NCI-H2029 (cell line): Measurements from ENCODE around the gene TXK.

ENCODE experiments used
- DNase-seq: peaks from one replicate; lab custom pipeline; 2025; lab: John Stamatoyannopoulos, UW

The TXK gene

DNA sequence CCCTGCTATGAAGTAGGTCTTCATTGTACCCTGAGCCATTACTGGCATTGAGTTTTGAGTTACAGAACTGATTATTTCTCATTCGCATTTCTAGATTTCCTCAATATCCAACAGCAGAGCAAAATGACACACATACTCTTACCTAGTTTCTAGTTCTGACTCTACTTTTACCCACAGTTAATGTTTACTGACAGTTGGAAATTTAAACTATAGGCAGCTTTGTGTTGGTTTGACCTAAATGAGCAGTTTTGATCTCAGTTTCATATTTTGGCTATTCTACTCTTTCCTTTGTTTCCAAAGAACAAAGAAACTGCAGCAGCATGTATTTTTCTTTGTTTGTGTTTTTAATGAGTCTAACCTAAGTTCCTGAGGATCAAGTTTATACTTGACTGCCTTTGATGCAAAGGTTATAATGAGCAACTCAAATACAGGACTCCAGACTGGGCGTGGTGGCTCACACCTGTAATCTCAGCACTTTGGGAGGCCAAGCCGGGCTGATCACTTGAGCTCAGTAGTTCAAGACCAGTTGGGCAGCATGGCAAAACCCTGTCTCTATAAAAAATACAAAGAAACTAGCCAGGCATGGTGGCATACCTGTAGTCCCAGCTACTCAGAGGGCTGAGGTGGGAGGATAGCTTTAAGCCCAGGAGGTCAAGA, 30.4 kb downstream of the TXK start:
- DNase-seq: no peak

DNA sequence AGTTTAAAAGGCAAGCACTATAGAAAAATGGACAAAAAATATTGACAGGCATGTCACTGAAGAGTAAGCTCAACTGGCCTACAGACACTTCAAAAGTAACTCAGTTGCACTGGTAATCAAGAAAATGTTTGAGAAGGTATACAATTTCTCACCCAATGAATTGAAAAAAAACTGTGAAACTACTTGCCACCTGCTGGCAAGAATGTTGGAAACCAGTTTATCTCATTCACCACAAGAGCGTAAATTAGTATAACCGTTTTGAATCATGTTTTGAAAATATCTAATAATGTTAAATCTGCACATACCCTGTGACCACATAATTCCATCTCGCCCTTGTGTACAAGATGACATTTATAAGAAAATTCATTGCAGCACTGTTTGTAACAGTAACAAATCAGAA, 31.7 kb downstream of the TXK start:
- DNase-seq: no peak

DNA sequence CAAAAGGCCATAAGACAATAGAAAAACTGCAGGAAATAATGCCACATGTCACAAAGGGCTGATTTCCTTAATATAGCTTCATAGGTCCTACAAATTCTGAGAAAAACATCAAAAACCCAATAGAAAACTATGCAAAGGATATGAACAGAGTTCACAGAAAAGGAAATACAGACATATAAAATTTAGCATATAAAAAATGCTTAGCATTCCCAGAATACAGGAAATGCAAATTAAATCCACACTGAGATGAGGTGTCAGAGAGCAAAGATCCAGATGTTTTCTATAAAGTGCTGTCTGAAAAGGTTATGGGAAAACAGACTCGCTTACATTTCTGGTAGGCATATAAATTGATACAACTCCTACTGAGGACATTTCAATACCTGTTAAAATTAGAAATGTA, 33.8 kb downstream of the TXK start:
- no peak for DNase-seq

DNA sequence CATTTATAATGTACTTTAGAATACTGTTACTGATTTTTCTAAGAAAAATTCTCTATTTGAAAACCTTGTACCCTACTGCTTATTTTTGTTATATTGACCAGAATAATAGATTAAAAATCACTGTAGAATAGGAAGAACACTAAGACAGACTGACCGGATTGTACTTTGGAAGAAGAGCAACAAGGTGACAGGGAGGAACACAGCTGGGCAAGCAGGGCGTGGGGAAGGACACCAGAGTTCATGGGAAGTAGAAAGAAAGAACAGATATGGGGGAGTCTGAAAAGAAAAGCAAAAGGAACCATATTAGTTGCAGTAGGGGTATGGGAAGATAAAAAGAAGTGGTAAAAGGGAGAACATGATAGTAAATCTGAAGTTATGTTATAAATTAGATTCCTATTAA, 38.6 kb downstream of the TXK start:
- no peak for DNase-seq

DNA sequence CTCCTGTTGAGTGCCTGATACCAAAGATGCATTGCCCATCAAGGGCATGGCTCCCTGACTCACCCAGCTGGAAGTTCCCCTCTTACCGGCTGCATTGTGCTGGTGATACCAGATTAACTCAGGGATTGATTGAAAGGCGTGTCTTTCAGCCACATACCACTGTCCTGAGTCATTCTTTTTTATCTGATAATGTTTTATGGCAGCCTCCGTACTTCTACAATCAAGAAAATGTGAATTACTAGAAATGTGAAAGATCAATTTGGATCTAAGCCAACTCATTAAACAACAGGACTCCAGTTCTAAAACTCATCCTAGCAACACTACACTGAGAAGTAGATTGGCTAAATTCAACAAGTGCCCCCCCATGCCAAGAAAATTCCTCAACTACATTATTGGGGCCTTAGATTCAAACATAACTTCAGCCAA, 40.0 kb downstream of the TXK start:
- DNase-seq: no peak

DNA sequence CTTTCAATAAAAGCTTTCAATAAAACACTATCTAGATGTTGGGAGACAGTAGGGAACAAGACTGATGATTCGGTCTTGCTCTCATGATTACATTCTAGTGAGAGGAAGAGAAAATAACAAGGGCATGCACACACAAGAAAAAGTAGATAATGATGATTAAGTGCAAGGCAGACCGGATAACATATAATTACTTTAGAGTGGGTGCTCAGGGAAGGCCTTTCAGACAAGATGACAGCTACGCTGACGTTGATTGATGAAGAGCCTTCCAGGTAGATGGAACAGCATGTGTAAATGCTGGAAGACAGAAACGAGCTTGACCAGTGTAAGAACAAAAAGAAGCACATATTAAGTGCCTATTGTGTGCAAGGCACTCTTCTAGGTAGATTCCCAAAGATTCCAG, 43.4 kb downstream of the TXK start:
- no peak for DNase-seq

DNA sequence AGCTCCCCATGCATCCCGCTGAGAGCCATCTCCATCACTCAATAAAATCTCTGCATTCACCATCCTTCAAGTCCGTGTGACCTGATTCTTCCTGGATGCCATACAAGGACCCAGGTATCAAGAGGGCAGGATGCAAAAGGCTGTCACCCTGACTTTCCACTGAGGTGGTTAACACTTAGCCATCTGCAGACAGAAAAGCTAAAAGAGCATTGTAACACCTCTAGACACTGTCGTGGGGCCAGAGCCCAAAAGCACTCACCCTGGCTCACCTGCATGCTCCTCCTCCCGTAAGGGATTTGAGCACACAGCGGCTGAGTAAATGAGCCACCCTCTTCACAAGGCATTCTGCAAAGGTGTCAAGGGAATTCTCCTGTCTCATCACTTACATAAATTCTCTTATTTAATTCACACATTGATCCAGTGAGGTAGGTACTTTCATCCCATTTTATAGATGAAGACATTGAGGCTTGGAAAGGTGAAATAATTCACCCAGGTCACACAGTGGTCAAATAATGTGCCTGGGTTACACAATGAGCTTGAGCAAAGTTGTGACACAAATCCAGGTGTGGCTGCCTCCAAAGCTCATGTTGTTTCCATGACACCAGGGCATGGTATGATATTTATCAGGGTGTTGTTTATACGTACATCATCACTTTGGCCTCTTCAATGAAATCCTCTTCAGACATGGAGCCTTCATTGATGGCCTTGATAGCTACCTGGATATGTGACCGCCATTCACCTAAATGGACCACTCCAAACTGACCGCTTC, 48.0 kb downstream of the TXK start:
- DNase-seq: no peak

DNA sequence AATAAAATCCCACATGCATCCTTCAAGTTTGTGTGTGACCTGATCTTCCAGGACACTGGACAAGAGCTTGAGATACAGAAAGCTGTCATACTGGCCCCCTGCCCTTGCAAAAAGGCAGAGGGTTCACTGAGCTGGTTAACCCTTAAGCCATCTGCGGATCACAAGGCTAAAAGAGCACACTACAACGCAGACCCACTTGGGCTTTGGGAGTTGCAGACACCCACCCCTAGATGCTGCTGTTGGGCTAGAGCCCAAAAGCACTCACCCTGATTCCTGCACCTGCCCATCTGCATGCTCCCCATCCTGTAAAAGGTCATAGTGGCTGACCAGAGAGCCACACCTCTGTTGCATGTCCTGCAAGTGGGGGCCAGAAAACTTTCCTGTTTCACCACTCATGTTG, 51.1 kb downstream of the TXK start:
- DNase-seq: no peak

DNA sequence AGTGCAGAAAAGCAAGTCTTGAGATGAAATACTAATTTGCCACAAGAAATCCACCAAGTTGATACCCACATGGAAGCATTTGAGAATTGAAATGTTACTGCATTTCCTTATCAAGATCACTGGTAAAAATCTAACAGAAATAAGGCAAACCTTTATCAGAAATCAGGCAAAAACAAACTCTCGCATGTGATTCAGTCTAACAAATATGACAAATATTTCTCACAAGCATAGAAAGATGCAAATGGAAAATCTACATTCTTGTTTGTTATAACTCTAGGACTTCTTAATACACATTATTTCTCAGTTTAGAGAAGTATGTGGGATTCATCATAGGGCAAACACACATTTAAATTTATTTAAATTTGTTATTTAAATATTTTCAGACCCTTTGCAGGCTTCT, 52.9 kb downstream of the TXK start:
- no peak for DNase-seq

DNA sequence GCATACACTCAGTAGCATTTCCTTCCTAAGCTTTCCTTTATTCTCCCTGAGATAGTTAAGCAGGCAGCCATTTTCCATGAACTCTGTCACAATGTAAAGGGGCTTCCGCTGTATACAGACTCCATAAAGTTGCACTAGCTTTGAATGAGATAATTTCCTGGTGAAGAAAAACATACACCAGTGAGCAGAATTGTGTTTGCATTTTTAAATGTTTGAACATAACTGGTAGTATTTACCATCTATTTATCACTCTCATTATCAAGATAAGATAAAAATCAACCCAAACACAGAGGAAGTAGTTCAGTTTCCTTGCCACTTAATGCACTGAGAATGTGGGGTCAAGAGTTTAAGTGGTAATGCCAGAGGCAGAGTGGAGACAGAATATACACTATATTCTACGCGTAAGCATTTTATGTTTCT, 54.1 kb downstream of the TXK start:
- peak; percentile 1 for DNase-seq

DNA sequence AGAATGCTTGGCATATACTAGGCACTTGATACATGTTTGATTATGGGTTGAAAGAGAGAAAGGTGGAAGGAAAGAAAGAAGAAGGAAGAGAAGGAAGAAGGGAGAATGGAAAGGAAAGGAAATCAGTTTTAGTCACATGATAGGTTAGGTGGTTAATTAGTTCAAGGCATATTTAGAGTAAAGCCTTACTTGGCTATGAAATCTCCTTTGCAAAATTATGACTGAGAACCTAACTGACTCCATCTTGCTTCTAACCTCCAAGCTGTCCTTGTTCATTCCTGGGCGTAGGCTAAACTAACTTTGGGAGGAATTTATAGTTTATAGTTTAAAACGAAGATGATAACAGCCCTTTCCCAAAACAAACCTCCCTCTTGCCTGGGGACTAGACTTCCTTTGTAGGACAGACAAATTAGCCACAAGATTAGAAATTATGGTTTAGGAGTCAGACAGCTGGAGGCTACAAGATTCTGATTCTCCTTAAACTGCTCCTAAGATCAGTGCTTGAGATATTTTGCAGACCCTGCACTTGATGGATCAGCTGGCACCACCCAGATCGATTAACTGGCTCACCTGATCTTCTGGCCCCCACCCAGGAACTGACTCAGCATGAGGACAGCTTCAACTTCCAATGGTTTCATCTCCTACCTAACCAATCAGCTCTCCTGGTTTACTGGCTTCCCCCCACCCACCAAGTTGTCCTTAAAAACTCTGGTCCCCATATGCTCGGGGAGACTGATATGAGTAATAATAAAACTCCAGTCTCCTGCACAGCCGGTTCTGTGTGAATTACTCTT, 55.0 kb downstream of the TXK start:
- DNase-seq: no peak

DNA sequence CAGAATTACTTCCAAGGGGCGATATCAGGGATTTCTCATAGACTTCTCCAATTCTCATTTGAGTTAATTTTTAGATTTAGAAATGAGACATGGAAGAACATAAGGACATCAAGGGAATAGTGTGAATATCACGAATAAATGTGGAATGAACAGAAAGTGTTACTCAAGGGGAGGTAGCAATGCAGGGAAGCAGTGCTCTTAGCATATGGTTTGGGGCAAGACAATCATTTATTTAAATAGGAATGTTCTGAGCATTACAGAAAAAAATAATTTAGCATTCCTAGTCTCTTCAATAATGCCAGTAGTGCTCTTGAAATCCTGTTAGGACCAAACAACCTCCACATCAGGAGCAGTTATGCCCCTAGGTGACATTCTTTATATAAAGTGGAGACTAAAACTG, 55.6 kb downstream of the TXK start:
- no peak for DNase-seq

DNA sequence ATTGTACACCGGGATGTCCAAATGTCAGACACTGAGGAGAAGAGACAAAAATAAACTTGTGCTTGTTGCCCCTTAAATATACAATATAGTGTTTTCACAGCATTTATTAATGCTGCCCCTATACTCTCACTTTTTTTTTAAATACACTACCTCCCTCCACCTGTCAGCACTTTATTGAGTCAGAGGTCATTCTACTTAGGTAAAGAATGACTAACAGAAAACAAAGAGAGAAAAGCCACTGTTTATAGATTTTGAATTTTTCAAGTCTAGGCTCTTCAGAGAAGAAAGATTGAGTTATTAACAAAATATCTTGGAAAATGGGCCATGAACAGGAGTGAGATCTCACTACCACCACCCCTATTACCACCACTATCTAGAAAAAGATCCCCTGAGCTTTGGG, 59.4 kb downstream of the TXK start:
- DNase-seq: no peak

DNA sequence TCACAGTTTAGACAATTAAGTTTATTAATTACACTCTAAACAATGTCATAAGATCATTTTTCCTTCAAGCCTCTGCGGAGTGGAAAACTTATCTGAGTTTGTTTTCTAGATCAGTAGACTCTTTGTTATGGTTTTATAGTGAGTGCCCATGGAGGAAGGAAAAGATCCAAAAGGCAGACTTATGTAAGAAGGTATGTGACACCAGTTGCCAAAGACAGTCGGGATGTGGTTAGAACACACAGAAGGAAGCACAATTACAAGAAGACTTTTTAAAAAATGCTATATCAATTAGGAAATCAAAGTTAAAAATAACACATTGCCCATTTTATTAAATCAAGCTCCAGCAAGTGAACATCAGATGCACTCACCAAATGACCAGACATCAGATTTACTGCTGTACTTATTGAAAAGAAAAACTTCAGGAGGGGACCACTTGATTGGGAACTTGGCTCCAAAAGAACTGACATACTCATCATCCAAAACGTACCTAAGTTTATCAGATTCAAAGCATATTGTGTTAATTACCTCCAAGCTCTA, 60.4 kb downstream of the TXK start:
- no peak for DNase-seq

DNA sequence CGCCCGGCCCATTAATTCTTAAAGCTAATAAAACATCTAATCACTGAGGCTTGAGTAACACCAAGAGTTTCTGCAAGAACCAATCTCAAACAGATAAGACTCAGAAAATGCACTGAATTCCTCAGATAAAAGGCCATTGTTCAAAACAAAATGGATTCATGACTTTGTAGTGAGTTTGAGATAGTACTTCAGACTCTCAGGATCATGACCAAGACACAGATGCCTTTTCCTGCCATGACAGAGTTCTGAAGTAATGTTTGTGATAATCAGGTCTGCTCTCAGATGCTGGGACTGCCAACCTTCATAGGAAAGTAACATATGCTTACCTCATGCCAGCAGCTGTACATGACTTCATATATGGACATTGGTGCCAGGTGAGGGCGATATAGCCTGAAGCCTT, 62.9 kb downstream of the TXK start:
- no peak for DNase-seq

DNA sequence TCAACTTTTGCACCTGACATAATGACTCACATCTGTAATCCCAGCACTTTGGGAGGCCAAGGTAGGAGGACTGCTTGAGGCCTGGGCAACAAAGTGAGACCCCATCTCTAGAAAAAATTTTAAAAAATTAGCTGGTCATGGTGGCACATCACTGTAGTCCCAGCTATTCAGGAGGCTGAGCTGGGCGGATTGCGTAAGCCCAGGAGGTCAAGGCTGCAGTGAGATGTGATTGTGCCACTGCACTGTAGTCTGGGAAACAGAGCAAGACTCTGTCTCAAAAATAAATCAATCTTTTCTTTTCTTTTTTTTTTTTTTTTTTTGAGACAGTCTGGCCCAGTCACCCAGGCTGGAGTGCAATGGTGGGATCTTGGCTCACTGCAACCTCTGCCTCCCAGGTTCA, 65.0 kb downstream of the TXK start:
- no peak for DNase-seq

DNA sequence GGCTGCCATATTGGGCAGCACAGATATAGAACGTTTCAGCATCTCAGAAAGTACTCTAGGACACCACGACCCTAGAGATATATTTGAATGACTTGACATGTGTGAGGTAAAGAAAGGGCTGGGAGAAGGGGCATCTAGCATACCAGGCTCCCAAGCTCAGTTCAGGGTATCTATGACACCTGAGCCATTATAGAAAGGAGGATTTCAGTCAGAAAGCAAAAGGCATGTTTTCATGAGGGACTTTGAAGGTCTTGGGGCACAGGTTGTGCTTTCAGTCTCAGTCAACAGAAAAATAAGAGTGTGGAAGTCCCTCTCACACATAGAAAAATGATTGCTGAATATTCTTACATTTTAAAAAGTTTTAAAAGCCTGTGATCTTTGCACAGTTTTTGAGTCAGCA, 65.9 kb downstream of the TXK start:
- DNase-seq: no peak

DNA sequence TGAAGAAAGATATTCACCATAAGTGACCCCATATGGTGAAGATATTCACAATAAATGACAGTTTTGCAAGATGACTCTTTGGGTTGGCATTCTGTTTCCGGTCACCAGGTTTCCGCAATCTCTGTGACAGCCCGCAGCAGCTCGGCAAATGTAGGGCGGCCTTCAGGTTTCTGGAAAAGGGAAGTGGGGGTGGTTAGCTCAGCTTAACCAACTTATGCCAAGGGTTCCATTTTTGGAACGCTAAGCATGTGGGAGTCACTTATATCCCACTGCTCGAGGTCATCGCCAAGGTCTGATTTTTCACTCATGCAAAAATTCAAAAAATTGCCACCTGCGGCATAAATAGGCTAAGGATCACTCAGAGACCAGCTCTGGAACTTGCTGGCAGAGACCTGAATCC, 66.5 kb downstream of the TXK start:
- DNase-seq: no peak

DNA sequence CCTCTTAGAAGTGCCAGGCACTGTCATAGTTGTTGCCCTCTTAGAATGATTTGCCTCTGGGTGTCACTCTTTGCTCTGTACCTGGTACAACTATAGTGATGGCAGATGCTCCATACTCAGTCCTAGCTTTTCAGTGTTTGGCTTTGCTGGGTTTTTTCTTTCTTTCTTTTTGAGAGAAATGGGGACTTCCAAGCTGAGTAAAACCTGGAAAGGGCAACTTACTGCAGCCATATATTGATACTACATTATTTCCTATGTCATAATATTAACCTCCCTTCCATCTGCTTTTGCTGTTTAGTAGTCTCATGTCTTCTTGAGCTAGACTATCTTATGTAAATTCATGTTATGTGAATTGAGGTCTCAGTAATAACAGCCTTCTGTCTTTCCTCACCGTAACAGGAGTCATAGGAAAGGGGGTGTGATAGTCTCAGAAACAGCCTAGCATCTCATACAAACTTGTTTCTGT, 68.4 kb downstream of the TXK start:
- DNase-seq: no peak

DNA sequence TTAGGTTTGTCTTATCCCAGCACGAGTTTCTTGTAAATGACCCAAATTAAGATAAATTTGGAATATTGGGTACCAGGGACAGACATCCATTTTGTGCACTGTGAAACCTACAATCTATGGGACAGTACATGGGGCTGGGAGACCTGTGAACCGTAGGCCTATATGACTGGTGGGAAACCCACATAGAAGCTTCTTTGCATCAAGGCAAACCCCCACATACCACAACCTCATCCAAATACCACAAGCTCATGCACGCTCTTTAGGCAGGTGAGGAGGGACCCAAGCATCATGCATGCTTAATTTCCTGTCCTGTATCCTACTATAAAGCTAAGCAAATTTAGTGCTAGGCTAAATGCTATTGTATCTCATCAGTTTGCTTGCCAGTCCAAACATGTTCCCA, 69.7 kb downstream of the TXK start:
- no peak for DNase-seq

DNA sequence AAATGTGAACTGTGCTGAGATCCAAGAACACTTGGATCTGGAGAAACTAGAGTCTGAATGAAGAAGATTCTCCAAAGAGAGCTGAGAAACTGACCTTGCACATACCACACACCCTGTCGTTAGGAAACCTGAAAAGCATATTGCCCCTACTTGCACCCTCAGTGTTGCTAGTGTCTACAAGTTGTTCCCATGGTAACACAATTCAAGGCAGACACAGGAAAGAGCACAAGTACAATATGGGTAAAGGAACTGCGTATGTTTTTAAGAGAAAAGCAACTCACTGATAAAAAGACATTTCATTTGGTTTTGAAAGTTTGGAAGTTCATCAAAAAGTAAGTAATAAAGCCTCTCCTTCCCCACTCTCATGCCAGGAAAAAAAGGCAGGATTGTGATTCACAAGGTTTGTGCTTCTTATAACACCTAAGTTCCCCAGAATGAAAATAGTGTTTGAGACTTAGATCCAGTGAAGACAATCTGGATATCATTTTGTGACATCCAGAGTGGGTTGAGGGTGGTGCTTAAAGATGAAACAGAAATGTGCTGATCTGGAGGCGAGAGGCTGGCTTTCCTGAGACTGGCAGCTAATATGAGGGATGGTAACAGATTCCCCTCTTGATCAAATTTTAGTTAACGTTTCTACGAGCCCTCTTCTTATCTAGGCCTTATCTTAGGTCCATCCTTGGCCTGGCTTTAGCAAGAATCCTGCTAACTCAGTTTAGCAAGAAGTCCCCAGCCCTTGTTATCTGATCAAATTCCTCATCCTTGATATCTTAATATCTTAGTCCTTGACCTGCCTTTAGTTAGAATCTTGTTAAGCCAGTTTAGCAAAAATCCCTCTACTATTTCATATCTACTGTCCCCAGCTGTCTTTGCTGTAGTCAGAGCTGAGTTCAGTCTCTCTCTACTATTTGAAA, 75.2 kb downstream of the TXK start:
- no peak for DNase-seq

DNA sequence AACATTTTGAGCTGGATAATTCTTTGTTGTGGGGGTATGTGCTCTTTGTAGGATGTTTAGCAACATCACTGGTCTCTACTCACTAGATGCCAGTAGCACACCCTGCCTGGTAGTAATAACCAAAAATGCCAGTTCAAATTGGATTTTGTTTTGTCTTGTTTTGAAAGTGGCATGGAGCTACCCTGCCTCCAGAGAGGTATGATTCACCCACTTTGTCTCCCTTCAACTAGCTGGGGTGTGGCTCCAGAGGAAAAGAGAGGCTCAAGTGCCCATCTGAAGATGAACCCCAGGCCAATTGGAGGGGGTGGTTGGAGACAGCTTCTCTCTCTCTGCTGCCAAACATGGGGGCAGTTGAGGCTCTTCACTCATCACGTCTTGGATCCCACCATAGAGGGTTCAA, 83.0 kb downstream of the TXK start:
- DNase-seq: no peak
